Fibroblast of peridontal ligament (primary cell): ENCODE data around the gene DPT.

Source experiments
- DNase-seq: peaks from one replicate; pipeline ENCODE4 v3.0.0-alpha.2; 2010; ENCODE audit errors: extremely low read depth

The DPT gene

DNA sequence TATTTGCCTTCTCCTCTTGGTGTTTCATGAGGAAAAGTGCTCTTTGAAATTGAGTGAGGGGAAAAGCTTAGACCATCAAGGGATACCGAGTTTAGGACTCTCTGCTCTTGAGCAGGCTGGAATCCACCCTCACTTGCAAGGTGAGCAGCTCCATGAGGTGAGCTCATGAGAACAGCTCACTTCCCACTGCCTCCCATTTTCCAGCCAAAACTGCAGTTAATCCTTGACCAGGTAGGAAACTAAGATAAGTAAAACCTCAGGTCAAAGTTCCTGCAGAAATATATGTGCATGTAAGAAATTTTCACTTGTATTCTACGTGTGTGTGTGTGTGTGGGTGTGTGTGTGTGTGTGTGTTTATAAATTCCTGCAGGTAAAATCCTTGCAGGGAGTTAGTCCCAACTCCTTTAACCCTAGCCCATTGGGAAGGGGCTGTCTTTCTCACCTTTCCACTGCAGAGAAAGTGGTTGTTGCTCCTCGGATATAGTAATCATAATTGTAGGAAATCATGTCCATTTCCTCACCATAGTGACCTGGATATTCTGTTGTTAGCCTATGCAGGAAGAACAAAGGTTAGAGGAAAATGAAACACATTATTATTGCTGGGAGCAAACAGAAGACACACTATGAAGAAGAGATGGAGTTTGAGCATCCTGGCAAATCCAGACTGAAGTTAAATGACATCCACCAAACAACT is 28.3 kb downstream of the DPT start:
- DNase-seq, result no peak

DNA sequence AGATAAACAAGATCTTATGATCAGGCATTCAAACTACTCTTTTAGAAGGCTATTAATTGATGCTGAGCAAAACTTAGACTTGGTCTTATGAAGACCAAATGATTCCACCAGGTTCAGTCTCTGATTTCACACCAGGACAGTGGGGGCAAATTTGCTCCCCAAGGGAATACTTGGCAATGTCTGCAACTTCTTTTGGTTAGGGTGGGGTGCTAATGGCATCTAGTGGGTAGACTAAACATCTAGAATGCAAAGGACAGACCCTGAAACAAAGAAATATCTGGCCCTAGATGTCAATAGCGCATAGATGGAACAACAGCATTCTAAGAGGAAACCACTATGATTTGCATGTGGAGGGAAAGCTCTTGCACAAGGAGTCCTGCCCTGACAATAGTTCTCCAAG is 30.6 kb downstream of the DPT start:
- no peak for DNase-seq

DNA sequence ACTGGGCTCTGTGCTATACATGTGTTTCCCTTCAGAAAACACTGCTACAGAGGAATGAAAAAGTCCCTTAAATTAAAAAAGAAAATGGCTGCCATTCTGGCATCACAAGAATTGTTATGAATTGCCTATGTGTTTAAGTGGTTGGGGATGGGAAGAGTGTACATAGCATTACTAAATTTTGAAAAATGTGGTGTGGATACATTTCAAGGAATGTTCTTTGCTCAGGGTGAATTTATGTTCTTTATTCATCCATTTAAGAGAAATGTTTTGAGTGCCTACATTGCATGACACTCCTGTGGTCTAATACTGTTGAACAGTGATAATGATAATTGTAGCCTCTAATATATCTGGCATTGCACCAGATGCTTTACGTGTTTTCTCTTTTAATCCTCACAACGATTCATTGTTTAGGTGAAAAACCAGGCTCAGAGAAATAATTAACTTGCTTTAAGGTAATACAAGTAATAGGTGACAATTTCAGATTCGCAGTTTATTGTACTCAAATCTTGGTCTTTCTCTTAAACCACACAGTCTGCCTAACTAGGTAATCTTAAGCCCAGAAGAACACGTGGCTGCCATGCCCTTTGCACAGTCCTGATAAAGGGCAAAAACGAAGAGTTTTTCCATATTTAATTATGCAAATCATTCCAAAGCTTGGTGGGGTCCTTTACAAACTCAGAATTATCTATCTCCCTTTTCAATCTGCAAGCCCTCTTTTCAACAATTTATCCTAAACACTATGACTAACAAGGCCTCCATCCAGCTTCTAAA is 31.5 kb downstream of the DPT start:
- DNase-seq, result no peak

DNA sequence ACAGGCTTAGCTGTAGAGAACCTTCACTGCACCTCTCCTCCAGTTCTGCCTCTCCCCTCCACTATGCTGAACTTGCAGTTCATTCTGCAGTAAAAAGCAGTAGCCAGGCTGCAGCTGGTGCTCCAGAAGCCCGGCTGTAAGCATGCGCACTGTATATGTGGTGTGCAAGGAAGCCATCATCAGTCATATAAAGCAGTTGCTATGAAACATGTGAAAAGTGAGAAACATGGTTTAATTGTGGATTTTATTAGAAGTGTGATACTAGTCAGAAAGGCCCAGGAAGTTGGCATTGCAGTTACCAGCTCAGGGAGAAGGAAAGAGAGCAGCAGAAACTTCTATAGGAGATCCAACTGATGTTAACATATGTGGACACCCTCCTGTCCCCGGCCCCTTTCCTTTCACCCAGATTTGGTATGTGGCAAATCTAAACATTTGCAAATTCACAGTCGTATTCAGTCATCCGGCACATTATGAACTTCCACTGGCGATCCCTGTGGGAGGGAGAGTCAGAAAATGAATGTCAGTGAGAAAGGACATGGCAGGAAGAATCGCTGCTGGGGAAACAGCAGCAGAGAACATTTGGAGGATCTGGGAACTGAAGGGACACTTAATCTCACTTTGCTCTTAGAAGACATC is 32.8 kb downstream of the DPT start:
- DNase-seq, result no peak

DNA sequence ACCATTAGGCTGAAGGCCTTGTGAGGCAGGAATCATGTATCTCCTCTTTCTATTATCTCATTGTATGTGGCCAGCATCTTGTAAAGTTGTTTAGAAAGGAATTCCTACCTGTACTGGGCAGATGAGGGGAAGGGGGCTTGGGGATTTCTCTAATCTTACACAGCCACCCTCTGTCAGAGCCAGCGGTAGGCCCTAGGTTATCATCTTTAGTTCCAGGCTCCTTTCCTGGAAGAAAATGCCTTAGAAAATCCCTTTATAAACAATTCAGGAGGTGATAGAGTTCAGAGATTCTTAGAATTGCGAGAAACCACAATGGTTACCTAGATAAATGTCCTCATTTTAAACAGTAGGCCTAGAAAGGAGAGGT is 35.2 kb downstream of the DPT start:
- DNase-seq, result no peak

DNA sequence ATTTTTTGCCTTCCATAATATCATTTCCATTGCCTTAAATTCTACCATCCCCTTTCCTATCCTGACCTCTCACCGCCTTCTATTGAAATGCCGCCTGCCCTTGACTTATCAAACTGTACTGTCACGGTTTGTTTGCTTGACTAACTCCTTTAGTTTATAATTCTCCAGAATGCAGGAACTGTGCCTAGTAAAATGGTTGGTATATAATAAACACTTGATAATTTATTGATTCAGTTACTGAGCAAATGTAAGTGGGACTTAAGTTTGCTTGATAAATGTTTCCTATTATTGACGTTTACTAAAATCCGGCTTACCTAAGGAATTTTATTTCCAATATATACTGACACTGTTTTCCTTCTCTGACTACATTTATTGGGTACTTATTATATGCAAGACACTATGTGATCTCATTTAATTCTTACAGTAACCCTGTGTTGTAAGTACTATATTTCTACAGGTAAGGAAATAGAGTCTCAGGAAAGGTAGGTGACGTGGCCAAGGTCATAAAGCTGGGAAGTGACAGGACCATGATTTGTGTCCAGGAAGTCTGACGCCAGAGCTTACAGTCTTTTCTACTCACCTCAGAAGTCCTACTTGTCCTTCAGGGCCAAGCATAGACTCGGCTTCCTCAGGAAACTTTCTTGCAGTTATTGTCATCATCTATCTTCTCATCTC is 35.7 kb downstream of the DPT start:
- DNase-seq, result no peak

DNA sequence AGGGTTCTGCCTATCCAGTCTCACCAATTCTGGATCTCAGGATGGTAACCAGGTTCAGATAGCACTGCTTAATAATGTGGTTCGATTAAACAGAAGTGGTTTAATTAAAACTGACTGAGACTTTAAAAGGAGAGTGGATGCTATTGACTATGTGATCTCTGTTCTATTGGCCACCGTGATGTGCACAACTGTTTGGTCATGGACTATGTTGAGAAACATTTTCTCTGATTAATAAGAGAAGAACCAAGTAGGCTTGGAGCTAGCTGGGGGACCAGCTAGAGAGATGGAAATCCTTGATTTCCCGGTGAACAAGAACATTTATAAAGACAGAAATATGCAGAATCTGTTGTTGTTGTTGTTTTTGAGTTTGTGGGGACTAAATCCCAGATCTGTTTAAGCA is 36.5 kb downstream of the DPT start:
- DNase-seq, result no peak

DNA sequence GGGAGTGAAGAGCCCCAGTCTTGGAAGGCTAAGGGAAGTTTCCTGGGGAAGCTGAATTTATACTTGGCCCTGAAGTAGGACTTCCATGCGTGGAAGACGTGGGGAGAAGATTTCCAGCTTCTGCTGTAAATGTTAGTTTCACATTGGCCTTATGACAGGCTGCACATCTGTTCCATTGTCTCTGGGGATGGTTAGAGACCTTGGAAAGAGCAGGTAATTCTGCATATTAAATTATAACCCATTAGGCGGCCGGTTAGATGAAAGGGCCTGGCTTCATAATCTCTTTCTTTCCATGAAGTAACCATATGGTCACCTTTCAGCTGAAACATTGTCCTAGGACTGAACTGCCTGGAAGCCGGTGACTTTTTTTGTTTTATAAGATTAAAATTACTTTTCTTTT is 37.5 kb downstream of the DPT start:
- no peak for DNase-seq

DNA sequence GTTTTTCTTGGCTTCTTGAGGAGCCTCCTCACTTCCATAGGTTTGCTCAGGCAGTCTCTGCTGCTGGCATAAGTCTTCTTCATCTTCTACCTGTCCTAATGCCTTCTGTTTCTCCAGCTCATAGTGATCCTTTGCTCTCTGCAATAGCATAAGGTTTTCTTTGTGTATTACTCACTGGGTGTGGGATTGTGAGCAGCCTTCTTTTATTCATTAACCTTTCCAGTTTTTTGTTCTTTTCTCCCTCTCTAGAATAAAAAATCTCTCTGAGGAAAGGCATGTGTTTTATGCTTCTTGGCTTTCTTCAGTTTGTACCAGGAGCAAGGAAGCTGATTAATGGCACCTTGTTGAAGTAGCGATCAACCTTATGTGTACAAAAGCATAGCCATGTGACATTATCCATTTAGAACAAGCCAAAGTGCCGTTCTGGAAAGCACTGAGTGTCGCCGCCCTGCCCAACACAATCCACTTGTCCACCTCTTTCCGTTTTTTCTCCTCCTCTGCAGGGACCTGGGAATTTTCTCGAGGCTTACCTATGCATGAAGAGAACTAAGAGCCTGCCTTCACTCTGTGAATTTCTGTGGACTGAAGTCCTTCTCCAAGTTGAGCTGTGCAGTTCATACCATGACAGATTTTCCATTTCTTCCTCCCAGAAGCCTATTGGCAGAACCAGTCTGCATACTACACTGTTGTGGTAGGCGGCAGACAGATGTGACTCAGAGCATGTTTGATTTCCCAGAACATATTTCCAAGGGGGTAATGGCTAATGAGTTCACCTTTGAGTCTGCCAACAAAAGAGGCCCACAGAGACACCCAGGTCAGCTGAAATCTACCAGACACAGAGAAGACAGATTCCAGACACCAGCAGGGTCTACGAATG is 39.0 kb downstream of the DPT start:
- DNase-seq, result no peak

DNA sequence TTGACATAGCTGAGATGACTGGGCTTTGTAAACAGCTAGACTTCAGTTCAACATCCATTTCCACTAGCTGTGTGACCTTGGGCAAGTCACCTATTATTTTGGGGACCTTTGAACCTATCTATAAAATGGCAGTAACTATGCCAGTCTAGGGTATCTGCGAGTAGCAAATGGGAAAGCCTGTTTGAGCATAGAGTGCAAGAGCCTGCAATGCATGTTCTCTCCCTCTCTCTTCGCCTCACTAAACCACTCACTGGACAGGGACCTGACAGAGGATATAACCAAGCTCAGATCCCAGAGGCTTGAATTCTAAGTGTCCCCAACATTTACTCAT is 39.7 kb downstream of the DPT start:
- no peak for DNase-seq

DNA sequence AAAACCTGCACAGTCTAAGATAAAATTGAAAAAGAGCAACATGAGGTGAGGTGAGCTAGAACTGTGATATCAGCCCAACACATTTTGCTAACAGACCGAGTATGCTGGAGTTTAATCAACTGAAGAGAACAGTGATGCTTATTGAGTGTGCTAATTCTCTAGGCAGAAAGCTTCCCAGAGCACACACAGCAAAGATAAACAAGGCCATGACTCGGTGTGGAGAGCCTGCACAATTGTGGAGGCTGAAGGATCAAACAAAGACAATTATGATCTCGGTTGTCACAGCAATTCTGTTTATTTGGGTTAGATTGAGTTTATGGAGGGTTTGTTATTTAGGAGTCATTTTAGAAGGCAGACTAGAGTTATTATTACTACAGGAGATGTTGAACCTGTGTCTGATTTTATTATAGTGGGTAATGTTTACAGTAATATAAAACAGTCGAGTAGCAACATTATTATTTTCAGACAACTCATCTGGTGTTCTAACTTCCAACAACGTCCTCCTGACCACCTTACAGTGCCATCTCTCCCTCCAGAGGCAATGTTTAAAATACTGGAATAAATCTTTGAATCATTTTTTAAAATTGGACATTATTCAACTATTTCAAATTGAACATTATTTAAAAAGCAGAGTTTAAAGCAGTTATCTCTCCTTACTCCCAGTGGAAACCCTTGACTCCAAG is 40.2 kb downstream of the DPT start:
- no peak for DNase-seq

DNA sequence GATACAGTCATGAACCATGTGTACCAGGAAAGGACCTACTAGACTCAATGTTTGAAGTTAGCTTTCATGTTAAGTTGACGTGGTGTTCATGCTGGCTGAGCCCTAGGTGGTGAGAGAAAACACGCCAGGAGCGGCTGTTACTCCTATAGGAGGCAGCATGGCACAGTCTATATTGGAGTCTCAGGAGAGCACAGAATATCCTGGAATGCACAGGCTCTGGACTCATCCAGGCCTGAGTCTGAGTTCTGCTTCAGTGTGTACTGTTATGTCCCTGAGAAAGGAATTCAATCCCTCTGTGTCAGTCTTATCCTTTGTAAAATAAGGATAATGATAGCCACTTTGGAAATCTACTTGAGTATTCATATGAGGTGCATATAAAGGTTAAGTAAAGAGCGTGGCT is 41.2 kb downstream of the DPT start:
- DNase-seq, result no peak

DNA sequence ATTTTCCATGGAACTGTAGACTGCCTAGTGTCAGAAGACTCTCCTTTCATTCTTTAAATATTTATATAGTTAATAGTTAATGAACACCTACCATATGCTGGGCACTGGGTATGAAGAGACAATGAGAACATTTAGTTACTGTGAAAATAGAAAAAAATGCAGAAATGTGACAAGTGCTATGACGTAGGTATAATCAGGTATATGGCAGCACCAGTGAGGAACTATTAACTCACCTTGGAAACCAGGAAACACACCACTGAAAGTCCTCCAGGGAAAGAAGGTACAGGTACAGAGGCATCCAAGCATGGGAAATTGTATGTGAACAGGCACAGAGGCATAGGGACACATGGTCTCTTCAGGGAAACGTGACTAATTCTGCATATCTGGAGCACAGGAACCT is 42.3 kb downstream of the DPT start:
- DNase-seq, result no peak

DNA sequence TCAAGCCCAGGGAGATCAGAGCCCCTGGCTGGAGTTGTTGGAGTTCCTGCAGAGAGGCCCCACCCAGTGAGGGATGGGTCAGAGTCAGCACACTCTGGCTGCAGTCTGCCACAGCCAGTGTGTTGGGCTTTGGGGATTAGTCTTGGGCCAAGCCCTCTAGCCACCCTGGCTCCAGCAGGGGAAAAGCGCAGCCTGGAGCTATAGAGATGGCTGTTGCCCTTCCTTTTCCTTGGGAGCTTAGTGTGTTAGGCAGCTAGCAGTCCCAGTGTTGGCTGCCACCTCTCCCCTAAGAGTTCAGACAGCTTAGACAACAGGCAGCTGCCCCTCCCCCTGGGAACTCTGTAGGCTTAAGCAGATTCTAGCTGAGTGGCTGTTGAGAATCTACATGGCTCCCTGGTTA is 45.1 kb downstream of the DPT start:
- no peak for DNase-seq

DNA sequence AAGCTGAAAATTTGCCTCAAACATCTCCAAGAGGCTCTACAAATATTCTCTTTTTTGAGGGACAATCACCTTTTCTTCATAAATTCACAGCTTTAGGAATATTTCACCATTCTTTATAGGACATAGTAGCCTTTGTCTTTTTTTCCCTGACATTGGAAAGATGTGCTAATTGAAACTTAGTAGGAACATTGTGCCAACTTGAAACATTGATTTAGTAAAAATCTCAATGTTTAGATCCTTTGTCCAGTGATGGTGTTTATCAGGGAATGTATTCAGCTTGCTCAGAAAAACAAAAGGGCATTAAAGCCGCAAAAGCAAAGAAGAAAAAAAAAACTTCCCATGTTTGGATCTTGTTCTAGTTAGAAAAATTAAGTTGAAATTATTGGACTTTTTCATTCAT is 52.1 kb downstream of the DPT start:
- DNase-seq, result no peak

DNA sequence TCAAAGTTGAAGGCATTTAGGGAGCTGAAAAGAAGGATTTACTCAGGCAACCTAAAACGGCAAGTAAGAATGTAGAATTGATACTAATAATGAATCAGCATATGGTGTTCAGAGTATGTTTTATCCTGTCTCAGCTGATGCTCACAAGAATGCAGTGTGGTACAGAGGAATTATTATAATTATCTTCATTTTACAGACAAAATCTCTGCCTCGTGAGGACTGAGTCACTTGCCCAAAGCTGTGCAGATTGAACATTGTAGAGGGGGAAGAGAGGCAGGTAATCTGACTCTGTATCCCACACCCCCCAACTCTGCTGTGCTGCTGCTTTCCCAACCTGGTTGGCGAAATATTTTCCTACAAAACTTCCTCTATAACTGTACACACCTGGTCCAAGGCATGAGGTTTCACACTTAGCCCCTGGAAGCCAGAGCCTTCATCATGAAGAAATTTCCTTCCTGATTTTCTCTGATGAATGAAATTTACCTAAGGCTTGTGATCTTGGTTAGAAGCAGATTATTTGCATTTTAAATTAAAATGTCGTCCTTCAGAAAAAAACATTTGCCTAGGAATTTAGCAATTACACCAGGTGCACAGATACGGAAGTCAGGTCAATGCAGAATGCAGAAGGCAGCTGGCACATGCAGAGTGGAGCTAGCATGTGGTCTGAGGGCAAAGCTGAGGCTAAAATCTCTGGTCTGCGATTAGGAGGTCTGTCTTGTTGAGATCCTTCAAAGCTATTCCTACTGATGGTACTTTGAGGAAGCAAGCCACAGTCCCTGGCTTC is 52.8 kb downstream of the DPT start:
- DNase-seq, result no peak

DNA sequence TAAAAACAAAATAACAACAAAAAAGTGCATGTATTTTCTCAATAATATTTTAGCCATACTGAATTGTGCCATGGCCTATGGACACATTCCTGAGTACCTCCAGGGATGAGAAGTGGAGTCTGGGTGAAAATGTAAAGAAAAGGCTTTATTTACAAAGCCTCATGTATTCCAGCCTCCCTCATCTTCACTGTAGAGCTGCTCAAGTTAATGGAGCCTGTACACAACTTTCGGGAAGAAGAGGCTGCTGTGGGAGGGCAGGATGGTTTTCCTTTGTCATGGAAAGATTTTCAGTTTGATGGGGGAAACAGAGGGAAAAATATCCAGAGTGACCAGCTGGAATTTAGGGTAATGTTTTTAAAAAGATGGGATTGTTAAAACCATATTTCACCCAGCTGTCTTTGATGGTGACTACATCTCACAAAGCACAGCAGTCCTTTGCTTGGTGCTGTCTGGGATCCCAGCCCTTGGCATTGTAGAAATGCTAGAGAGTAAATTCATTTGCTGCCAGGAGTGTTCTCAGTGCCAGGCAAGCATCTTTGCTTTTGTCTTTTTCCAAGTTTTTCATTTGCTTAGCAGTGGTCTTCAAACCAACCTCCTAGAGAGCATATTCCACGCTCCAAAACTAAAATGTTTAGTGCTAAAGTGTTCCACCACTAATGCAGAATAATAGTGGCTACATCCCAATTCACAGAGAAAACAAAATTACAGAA is 54.9 kb downstream of the DPT start:
- no peak for DNase-seq

DNA sequence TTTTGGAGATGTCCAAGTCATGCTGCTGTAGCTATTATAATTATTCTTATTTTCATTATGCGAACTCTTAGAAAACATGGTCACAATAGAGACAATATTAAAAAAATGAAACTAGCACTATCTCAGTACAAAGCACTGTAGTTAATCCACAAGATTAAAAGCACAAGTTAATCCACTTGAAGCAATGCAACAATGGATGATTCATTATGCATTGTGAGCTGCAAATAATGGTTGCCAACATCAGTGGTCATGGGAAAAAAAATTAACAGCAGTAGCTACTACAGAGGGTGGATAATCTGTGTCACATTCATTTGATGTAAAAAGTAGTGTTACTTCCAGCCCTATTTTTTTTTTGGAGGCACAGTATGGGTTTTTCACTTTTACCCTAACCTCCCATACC is 56.7 kb downstream of the DPT start:
- no peak for DNase-seq

DNA sequence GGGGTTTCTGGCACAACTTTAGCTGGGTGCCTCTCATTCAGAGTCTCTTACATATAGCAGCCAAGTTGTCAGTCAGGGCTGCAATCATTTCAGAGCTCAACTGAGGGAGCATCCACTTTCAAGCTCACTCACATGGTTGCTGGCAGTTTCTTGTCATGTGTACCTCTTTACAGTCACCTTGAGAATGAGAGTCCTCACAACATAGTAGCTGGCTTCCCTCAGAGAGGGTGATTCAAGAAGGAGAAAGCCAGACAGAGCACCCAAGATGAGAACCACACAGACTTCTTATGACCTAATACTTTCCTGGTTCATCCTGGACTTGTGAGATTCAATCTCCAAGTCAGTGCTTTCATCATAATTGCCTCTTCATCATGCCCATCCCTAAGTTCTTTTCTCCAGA is 57.2 kb downstream of the DPT start:
- no peak for DNase-seq

DNA sequence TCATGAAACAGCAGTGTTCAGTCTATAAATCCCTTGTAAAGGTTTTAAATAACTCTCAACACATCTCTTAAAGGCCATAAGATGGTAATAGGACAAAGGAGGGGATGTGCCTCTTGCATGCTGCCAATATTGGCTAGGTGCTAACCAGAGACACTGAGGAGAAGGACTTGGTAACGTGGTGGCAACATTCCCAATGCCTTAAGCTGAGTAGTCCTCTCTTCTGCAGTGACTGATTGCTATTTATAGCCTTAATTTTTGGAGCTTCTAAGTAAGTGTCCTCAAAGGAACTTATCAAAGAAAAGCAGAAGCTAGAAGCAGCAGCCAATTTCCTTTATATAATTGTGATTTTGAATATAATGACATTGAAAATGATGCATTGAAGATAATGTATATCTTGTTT is 63.0 kb downstream of the DPT start:
- DNase-seq, result no peak
